ENCODE results near the gene C5AR1. TPM values are rescaled to one million over a fixed set of nuclear protein-coding genes. Genes with fewer than 3 reads are reported as not detected.

Gene C5AR1
- polyA plus RNA-seq, 1 of the 3 experiments (the other 2 are of a cell fraction), result 1.2 TPM

DNA sequence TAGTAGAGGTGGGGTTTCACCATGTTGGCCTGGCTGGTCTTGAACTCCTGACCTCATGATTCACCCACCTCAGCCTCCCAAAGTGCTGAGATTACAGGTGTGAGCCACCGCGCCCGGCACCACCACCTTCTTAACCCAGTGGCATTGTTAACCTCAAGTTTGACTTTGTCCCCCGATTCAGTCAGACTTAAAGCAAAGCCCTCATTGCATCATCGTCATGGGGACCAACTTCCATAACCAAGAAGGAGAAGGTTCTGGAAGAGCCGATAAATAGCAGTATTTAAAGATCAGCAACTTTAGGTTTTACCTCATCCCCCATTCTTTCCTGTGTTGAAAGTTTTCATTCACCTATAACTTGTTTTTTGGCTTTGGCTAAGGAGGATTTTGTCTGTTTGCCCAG, 41.6 kb upstream of the C5AR1 start:
- Histone ChIP-seq H3K27me3 (ENCODE audit: insufficient read depth) (no peaks in the 10 kb centered on the region), H3K79me2 (ENCODE audit: insufficient read depth) (0 out of 2 replicates have a peak, but pooled peaks cover 2% of the 10 kb centered on the region), H3K4me3 (ENCODE audit: low read depth in 2 of 2, low read length in 1 of 2) (no peak overlapping the region), H3K4me2 (no peak overlapping the region), H3K9me2 (no peaks in the 10 kb centered on the region), H4K20me1 (ENCODE audit: insufficient read depth) (no peaks in the 10 kb centered on the region), H3K9ac (no peak overlapping the region), H3K4me1 (ENCODE audit: control insufficient read depth in 1 of 2, insufficient read depth in 2 of 2, low read depth in 1 of 2, low read length in 1 of 2) (peaks cover 0 to 5% of the 10 kb centered on the region in 2 experiments; a peak in 1 of 4 replicates), H3K36me3 (replicated peaks in 1 of 2; ENCODE audit: control insufficient read depth in 1 of 2, insufficient read depth in 2 of 2, low read length in 1 of 2) (peaks cover 20 to 31% of the 10 kb centered on the region in 2 experiments), H3K9me3 (no peaks in the 10 kb centered on the region), H2AFZ (ENCODE audit: low read depth) (no peak overlapping the region), H3F3A (replicated peaks; ENCODE audit: insufficient read depth) (peaks cover 7% of the 10 kb centered on the region), H3K27ac (ENCODE audit: low read depth in 2 of 2, low read length in 1 of 2) (no peak overlapping the region)
- WGBS (ENCODE audit: low lambda C conversion rate), result 79% methylated on average over 6 of the region's 6 CpGs
- POLR2A ChIA-PET, result no interaction called here
- CTCF ChIA-PET, result interaction anchor here (1.2 to 2.0 kb wide), 2 partner anchors 24 to 27 kb away, joined by 4 to 7 read pairs; no protein-coding TSS in a partner anchor
- no peak for DNase-seq
- TF ChIP-seq MEF2A (IDR thresholded peaks at IDR 0.05; ENCODE audit: borderline replicate concordance, low read depth), result no peak
- no peak for TF ChIP-seq EZH2phosphoT487 (IDR thresholded peaks at IDR 0.05; ENCODE audit: borderline replicate concordance, low read depth)

DNA sequence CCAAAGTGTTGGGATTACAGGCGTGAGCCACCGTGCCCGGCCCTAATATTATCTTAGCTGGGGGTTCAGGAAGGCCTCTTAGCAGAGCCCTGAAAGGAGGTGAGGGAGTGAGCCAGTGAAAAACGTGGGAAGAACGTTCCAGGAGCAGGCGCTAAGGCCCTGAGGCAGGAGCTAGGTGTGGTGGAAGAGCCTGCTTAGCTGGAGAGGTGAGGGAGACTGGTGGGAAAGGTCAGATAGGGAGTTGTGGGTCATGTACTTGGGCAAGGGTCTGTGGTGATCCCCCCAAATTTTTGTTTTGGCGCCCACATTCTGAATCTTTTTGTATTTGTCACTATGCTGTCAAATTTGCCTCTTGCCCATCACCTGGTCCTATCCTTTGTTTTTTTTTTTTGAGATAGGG, 40.1 kb upstream of the C5AR1 start:
- H4K20me1 ChIP-seq (ENCODE audit: insufficient read depth), result no peaks in the 10 kb centered on the region
- CTCF ChIA-PET, result interaction anchor here (0.8 to 3.0 kb wide), 3 partner anchors 14 to 26 kb away, joined by 3 to 12 read pairs (median 4); no protein-coding TSS in a partner anchor
- TF ChIP-seq, protein P1, sequence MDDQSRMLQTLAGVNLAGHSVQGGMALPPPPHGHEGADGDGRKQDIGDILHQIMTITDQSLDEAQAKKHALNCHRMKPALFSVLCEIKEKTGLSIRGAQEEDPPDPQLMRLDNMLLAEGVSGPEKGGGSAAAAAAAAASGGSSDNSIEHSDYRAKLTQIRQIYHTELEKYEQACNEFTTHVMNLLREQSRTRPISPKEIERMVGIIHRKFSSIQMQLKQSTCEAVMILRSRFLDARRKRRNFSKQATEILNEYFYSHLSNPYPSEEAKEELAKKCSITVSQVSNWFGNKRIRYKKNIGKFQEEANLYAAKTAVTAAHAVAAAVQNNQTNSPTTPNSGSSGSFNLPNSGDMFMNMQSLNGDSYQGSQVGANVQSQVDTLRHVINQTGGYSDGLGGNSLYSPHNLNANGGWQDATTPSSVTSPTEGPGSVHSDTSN (IDR thresholded peaks at IDR 0.05), result no peak
- no peak for TF ChIP-seq EZH2phosphoT487 (IDR thresholded peaks at IDR 0.05; ENCODE audit: borderline replicate concordance, low read depth)
- TF ChIP-seq, protein P2, sequence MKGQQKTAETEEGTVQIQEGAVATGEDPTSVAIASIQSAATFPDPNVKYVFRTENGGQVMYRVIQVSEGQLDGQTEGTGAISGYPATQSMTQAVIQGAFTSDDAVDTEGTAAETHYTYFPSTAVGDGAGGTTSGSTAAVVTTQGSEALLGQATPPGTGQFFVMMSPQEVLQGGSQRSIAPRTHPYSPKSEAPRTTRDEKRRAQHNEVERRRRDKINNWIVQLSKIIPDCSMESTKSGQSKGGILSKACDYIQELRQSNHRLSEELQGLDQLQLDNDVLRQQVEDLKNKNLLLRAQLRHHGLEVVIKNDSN (IDR thresholded peaks at IDR 0.05; ENCODE audit: borderline replicate concordance, low read depth), result no peak
- TF ChIP-seq ELF1 (IDR thresholded peaks at IDR 0.05), result no peak
- TF ChIP-seq, protein P3, sequence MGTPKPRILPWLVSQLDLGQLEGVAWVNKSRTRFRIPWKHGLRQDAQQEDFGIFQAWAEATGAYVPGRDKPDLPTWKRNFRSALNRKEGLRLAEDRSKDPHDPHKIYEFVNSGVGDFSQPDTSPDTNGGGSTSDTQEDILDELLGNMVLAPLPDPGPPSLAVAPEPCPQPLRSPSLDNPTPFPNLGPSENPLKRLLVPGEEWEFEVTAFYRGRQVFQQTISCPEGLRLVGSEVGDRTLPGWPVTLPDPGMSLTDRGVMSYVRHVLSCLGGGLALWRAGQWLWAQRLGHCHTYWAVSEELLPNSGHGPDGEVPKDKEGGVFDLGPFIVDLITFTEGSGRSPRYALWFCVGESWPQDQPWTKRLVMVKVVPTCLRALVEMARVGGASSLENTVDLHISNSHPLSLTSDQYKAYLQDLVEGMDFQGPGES (IDR thresholded peaks at IDR 0.05; ENCODE audit: low read depth, low read length), result no peak
- TF ChIP-seq POLR2AphosphoS5 (IDR thresholded peaks at IDR 0.05; ENCODE audit: low read depth, low read length), result no peak
- no peak for TF ChIP-seq RXRA (IDR thresholded peaks at IDR 0.05; ENCODE audit: borderline replicate concordance, low read depth)
- no peak for TF ChIP-seq YY1 (IDR thresholded peaks at IDR 0.05; ENCODE audit: low read depth)
- H3K9me3 ChIP-seq, result no peaks in the 10 kb centered on the region
- H3K27me3 ChIP-seq (ENCODE audit: insufficient read depth), result no peaks in the 10 kb centered on the region
- peaks cover 0 to 6% of the 10 kb centered on the region in 2 experiments; a peak in 1 of 4 replicates for H3K4me1 ChIP-seq (ENCODE audit: control insufficient read depth in 1 of 2, insufficient read depth in 2 of 2, low read depth in 1 of 2, low read length in 1 of 2)
- no peak overlapping the region for H3K27ac ChIP-seq (ENCODE audit: low read depth in 2 of 2, low read length in 1 of 2)
- no peak overlapping the region for H3K4me2 ChIP-seq
- POLR2A ChIA-PET, result no interaction called here
- H3K36me3 ChIP-seq (replicated peaks in 1 of 2; ENCODE audit: control insufficient read depth in 1 of 2, insufficient read depth in 2 of 2, low read length in 1 of 2), result peaks cover 14 to 23% of the 10 kb centered on the region in 2 experiments
- H3K9me2 ChIP-seq, result no peaks in the 10 kb centered on the region
- H3K9ac ChIP-seq, result no peak overlapping the region
- no peak overlapping the region for H2AFZ ChIP-seq (ENCODE audit: low read depth)
- 97% methylated on average over 7 of the region's 7 CpGs for WGBS (ENCODE audit: low lambda C conversion rate)
- peaks cover 12% of the 10 kb centered on the region for H3F3A ChIP-seq (replicated peaks; ENCODE audit: insufficient read depth)
- H3K79me2 ChIP-seq (ENCODE audit: insufficient read depth), result no peaks in the 10 kb centered on the region
- no peak for DNase-seq
- H3K4me3 ChIP-seq (ENCODE audit: low read depth in 2 of 2, low read length in 1 of 2), result no peak overlapping the region

Measured in SK-N-SH (cell line).